KMS-11 (cell line): Measurements from ENCODE around the gene PSME3.

Experiments used
- H2AFZ ChIP-seq: fragments of 200-600 bp; sonication (generic); 2 replicates; pipeline ENCODE4 v1.6.1; 2016; ENCODE audit warnings: antibody characterized with exemption, mixed run types, low read depth
- H3K27ac ChIP-seq: fragments of 200-600 bp; sonication (generic); 2 replicates; pipeline ENCODE4 v1.6.1; 2016; ENCODE audit warnings: mild to moderate bottlenecking, mixed run types
- H3K27me3 ChIP-seq: fragments of 200-600 bp; sonication (generic); 2 replicates; pipeline ENCODE4 v1.6.1; 2017; ENCODE audit warnings: mild to moderate bottlenecking, low read depth, mixed run types, moderate library complexity; ENCODE audit not compliant: insufficient read depth
- H3K36me3 ChIP-seq: fragments of 200-600 bp; sonication (generic); 2 replicates; pipeline ENCODE4 v1.6.1; 2017; ENCODE audit warnings: mild to moderate bottlenecking, mixed run types; ENCODE audit not compliant: insufficient read depth
- H3K4me1 ChIP-seq: fragments of 200-600 bp; sonication (generic); 2 replicates; pipeline ENCODE4 v1.6.1; 2016; ENCODE audit warnings: mild to moderate bottlenecking, low read depth, mixed run types; ENCODE audit not compliant: poor library complexity, severe bottlenecking
- H3K4me2 ChIP-seq: fragments of 200-600 bp; sonication (generic); 2 replicates; pipeline ENCODE4 v1.7.0; 2016; ENCODE audit warnings: mild to moderate bottlenecking, mixed run types
- H3K4me3 ChIP-seq: fragments of 200-600 bp; sonication (generic); IDR thresholded peaks from 2 replicates; pipeline ENCODE4 v1.6.1; 2017; ENCODE audit warnings: low read depth, low read length, mixed read lengths; ENCODE audit not compliant: insufficient read depth
- H3K79me2 ChIP-seq: fragments of 200-600 bp; sonication (generic); 2 replicates; pipeline ENCODE4 v1.6.1; 2016; ENCODE audit warnings: low read depth, mixed run types; ENCODE audit not compliant: insufficient read depth
- H3K9ac ChIP-seq: fragments of 200-600 bp; sonication (generic); 2 replicates; pipeline ENCODE4 v1.6.1; 2016; ENCODE audit warnings: mild to moderate bottlenecking, mixed run types
- H4K20me1 ChIP-seq: fragments of 200-600 bp; sonication (generic); 2 replicates; pipeline ENCODE4 v1.6.1; 2016; ENCODE audit warnings: mild to moderate bottlenecking, mixed run types; ENCODE audit not compliant: insufficient read depth
- CTCF ChIP-seq: fragments of 200-600 bp; sonication (generic); conservative IDR thresholded peaks from 2 replicates; pipeline ENCODE4 v1.6.1; 2017; ENCODE audit warnings: low read depth, mild to moderate bottlenecking, antibody characterized with exemption, low read length, moderate library complexity, mixed read lengths

Gene PSME3

GRCh38 chr17:42795465-42795864 lies 37.7 kb upstream of the PSME3 start:
- Histone ChIP-seq H3K27ac (no peak overlapping the region), H2AFZ (no peak overlapping the region), H3K36me3 (no peaks in the 10 kb centered on the region), H3K4me3 (no peak overlapping the region), H4K20me1 (no peaks in the 10 kb centered on the region), H3K27me3 (no peaks in the 10 kb centered on the region), H3K4me2 (no peak overlapping the region), H3K79me2 (no peaks in the 10 kb centered on the region; the same call in 1 of the 2 replicates), H3K9ac (no peak overlapping the region), H3K4me1 (peaks cover 13% of the 10 kb centered on the region)
- no peak for TF ChIP-seq CTCF

DNA sequence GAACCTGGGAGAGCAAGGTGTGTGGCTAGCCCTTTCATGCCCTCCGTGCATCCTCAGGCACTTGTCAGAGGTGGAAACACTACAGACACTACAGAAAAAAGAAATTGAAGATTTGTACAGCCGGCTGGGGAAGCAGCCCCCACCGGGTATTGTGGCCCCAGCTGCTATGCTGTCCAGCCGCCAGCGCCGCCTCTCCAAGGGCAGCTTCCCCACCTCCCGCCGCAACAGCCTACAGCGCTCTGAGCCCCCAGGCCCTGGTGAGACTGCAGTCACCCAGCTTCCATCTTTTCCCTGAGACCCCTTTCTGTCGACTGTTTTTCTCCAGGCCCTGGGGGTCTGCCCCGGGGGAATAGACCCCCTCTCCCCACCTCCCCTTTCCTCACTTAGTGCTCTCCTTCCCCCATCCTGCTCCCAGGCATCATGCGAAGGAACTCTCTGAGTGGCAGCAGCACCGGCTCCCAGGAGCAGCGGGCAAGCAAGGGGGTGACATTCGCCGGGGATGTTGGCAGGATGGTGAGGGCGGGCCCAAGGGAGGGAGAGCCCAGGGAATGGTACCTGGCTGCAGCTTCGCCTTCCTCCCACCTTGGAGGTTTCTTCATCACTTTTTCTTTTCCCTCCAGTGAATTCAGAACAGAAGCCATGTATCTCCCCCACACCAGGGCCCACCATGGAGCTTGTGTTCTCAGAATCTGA lies 37.0 kb upstream of the PSME3 start:
- H3K9ac ChIP-seq = no peak overlapping the region
- no peaks in the 10 kb centered on the region for H3K27me3 ChIP-seq
- no peaks in the 10 kb centered on the region for H4K20me1 ChIP-seq
- no peak for TF ChIP-seq CTCF
- peaks cover 13% of the 10 kb centered on the region for H3K4me1 ChIP-seq
- H3K4me2 ChIP-seq = no peak overlapping the region
- H2AFZ ChIP-seq = no peak overlapping the region
- H3K36me3 ChIP-seq = no peaks in the 10 kb centered on the region
- no peak overlapping the region for H3K27ac ChIP-seq
- H3K4me3 ChIP-seq = no peak overlapping the region
- H3K79me2 ChIP-seq = no peaks in the 10 kb centered on the region; the same call in 1 of the 2 replicates

GRCh38 chr17:42797067-42798007 lies 35.9 kb upstream of the PSME3 start:
- H4K20me1 ChIP-seq = no peaks in the 10 kb centered on the region
- H3K4me2 ChIP-seq = peak overlapping the region; percentile 98
- H3K79me2 ChIP-seq = no peaks in the 10 kb centered on the region; the same call in 1 of the 2 replicates
- H3K9ac ChIP-seq = peak overlapping the region; percentile 81; the same call in 1 of the 2 replicates
- no peak overlapping the region for H3K4me3 ChIP-seq
- H3K27ac ChIP-seq = no peak overlapping the region
- no peaks in the 10 kb centered on the region for H3K36me3 ChIP-seq
- peak overlapping the region; percentile 71; the same call in 1 of the 2 replicates for H2AFZ ChIP-seq
- no peak for TF ChIP-seq CTCF
- H3K27me3 ChIP-seq = no peaks in the 10 kb centered on the region
- H3K4me1 ChIP-seq = peaks cover 13% of the 10 kb centered on the region

DNA sequence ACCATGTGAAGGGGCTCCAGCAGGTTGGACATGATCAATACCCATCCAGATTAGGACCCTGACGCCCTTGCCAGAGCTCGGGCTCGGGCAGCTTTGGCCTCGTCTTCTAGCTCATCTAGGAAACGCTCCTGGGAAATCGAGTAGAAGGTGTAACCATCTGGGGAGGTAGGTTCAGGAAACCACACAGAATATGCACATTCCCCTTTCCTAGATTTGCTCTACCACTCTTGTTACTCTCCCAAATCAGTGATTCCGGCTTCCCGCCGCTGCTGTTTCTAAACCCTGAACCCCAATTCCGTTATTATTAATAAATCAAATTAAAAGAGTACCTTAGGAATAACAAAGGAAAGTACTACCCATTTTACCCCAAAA lies 35.2 kb upstream of the PSME3 start:
- peak overlapping the region; percentile 71 for H2AFZ ChIP-seq
- no peak for TF ChIP-seq CTCF
- H3K9ac ChIP-seq = peak overlapping the region; percentile 81
- H3K4me2 ChIP-seq = peak overlapping the region; percentile 98
- no peaks in the 10 kb centered on the region for H3K27me3 ChIP-seq
- H4K20me1 ChIP-seq = no peaks in the 10 kb centered on the region
- H3K36me3 ChIP-seq = no peaks in the 10 kb centered on the region
- H3K4me1 ChIP-seq = peaks cover 13% of the 10 kb centered on the region
- no peaks in the 10 kb centered on the region; the same call in 1 of the 2 replicates for H3K79me2 ChIP-seq
- H3K4me3 ChIP-seq = no peak overlapping the region
- no peak overlapping the region; the same call in 1 of the 2 replicates for H3K27ac ChIP-seq
